Heart left ventricle (tissue), 16 donors: Measurements from ENCODE around the gene SYF2. TPM values are rescaled to one million over a fixed set of nuclear protein-coding genes. Genes with fewer than 3 reads are reported as not detected.

Experiments
- ATAC-seq, 4 donors: fragments of 200-7000 bp; cut with Tn5 transposase; one replicate each; pipeline ENCODE4 v1.9.1; 2020 to 2022; ENCODE audit warnings: moderate library complexity in 4 of 4, mild to moderate bottlenecking in 3 of 4, moderate number of reproducible peaks in 1 of 4
- DNase-seq, 5 donors: peaks; one replicate each; pipeline ENCODE4 v3.0.0-alpha.2; 2020
- H3K27ac ChIP-seq, 12 donors: fragments of 200-600 bp; sonication (generic) in 4 of 12; one replicate each; pipeline versions ENCODE4 v1.5.0 to v1.8.0; 2016 to 2022; ENCODE audit warnings: mild to moderate bottlenecking in 2 of 12
- H3K27me3 ChIP-seq, 9 donors: fragments of 200-600 bp; sonication (generic) in 2 of 9; one replicate each; pipeline versions ENCODE4 v1.5.1 to v1.8.0; 2016 to 2022; ENCODE audit warnings: mild to moderate bottlenecking in 3 of 9
- H3K36me3 ChIP-seq, 9 donors: fragments of 200-600 bp; sonication (generic) in 2 of 9; one replicate each; pipeline versions ENCODE4 v1.5.0 to v1.8.0; 2018 to 2022; ENCODE audit warnings: mild to moderate bottlenecking in 2 of 9
- H3K4me1 ChIP-seq, 12 donors: fragments of 200-600 bp; sonication (generic) in 4 of 12; one replicate each; pipeline versions ENCODE4 v1.5.0 to v1.8.0; 2016 to 2022; ENCODE audit warnings: mild to moderate bottlenecking in 3 of 12
- H3K4me3 ChIP-seq, 12 donors: fragments of 200-600 bp; sonication (generic) in 4 of 12; one replicate each; pipeline versions ENCODE4 v1.5.0 to v1.8.0; 2017 to 2022; ENCODE audit warnings: mild to moderate bottlenecking in 9 of 12, moderate library complexity in 4 of 12
- H3K9me3 ChIP-seq, 12 donors: fragments of 200-600 bp; sonication (generic) in 4 of 12; one replicate each; pipeline versions ENCODE4 v1.5.0 to v1.8.0; 2016 to 2022; ENCODE audit warnings: mild to moderate bottlenecking in 1 of 12
- POLR2A ChIP-seq, 2 donors: fragments of 450-650 bp; IDR thresholded peaks; one replicate each; pipeline ENCODE4 v1.6.1; 2017; ENCODE audit warnings: antibody characterized with exemption in 2 of 2, mild to moderate bottlenecking in 2 of 2, moderate library complexity in 2 of 2
- WGBS, 4 donors: extraction: QIAGEN DNeasy Blood & Tissue Kit in 2 of 4; methylation state at CpG; one replicate each; pipeline versions ENCODE4 v1.1.5 to v1.1.7; 2013 to 2018; 5-methylcytosine and 5-hydroxymethylcytosine counted together
- intact Hi-C, 10 donors: fragments of 100-400 bp; cut with DNase I; formaldehyde crosslinking; loops; one replicate each; pipeline versions ENCODE4 v1.11.1 to v1.14.2; 2022
- polyA plus RNA-seq, 2 donors: library from polyadenylated mRNA; stranded (reverse); fragments of 200-250 nt; gene quantifications; one replicate each; pipeline ENCODE4 v1.2.3, GENCODE V29; 2013
- total RNA-seq, 9 donors: library from RNA; depleted of rRNA in 2 of 9; stranded (reverse); fragments of >200 nt in 2 of 9; fragmentation: NEBNext Ultra II Directional in 3 of 9; extraction: Animal tissue kit (Norgen Biotek cat#: 25700) in 3 of 9; gene quantifications; one replicate each; pipeline versions ENCODE4 v1.1.0 to v1.2.4, GENCODE V29; 2016 to 2023
- TF ChIP-seq, protein P1 (sequence below), 12 donors: fragments of 200-600 bp; sonication (generic) in 4 of 12; IDR thresholded peaks; one replicate each; pipeline versions ENCODE4 v1.5.0 to v1.8.0; 2018 to 2022; ENCODE audit warnings: antibody characterized with exemption in 12 of 12, mild to moderate bottlenecking in 5 of 12
- donor health status: ischemic (EF 13 %, LVEDD 7.1; RV severe dilation, severe dysfunction).
- donor health status: healthy with polysubstance abuse.
- donor health status: DM: no; HTN: yes; CAD: no.
- donor health status: DM: no; HTN: no; CAD: no.
- donor health status: ischemic (EF 25% LVEDD 6.9; RV normal size, moderate dysfunction).
- donor health status: ischemic (EF 25% LVEDD 5.7; RV mildly dilated, moderate dysfunction).
- donor health status: healthy.
- donor health status: DM: yes; HTN: yes; CAD: no.
- donor health status: ischemic (EF 35%, LVEDD 5.7; RV mildly dilated, moderate dysfunction).
- donor health status: nonischemic (EF 11% LVEDD 7.7; RV severe dilation, severe dysfunction).
- donor health status: DM: yes; HTN: yes; CAD: no.
- donor health status: PGD.
- donor health status: ischemic (EF 29% LVEDD 5.4; RV normal size, mild dysfunction).
- donor health status: nonischemic (EF 23%, LVEDD 6.1; RV moderate dilation, normal function).

Gene SYF2
- total and polyA plus RNA-seq, 11 donors = 25.0 to 60.3 (median 35.4) TPM

DNA sequence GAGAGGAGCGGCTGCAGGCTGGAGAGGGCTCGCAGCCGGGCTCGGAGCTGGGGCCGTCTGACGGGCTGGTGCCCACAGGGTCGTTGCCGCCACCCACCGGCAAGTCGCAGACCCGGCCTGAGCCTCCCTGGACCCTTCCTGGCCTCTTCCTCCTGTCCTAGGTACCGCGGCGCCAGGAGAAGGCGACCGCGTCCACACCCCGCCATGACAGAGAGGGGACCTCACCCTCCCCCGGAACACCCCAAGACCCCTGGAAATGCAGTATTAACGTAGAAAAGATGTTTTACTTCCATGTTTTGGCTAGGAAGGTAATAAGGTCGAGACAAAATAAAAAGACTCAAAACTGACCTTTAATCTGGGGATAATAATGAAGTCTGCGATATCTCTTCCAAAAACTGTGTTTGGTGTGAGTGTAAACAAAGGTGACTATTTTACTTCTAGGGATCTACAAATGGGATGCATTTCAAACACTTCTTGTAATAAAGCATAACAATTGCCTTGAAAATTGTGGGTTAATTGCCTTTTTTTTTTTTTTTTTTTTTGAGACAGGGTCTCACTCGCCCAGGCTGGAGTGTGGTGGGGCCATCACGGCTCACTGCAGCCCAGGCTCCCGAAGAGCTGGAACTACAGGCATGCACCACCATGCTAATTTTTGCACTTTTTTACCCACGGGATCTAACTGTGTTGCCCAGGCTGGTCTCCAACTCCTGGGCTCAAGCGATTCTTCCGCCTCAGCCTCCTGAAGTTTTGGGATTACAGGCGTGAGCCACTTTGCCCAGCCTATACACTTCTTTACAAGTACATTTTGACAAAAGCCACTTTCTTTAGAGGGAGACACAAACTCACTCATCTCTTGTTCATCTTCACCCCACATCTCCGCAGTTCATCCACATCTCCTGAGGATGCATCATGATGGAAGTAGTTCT, 15.8 kb upstream of the SYF2 start:
- Histone ChIP-seq H3K27me3 (no peaks in the 10 kb centered on the region), H3K4me1 (peaks cover 7 to 39% (median 27%) of the 10 kb centered on the region in 12 donors), H3K36me3 (peaks cover 0 to 38% (median 23%) of the 10 kb centered on the region in 9 donors), H3K27ac (peak overlapping the region; percentile 93 to 100 (median 100)), H3K4me3 (peak overlapping the region; percentile 63 to 98 (median 80)), H3K9me3 (no peaks in the 10 kb centered on the region)
- TF ChIP-seq POLR2A (IDR thresholded peaks at IDR 0.05) = no peak
- TF ChIP-seq, protein P1, sequence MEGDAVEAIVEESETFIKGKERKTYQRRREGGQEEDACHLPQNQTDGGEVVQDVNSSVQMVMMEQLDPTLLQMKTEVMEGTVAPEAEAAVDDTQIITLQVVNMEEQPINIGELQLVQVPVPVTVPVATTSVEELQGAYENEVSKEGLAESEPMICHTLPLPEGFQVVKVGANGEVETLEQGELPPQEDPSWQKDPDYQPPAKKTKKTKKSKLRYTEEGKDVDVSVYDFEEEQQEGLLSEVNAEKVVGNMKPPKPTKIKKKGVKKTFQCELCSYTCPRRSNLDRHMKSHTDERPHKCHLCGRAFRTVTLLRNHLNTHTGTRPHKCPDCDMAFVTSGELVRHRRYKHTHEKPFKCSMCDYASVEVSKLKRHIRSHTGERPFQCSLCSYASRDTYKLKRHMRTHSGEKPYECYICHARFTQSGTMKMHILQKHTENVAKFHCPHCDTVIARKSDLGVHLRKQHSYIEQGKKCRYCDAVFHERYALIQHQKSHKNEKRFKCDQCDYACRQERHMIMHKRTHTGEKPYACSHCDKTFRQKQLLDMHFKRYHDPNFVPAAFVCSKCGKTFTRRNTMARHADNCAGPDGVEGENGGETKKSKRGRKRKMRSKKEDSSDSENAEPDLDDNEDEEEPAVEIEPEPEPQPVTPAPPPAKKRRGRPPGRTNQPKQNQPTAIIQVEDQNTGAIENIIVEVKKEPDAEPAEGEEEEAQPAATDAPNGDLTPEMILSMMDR (IDR thresholded peaks at IDR 0.05) = peak in 1 of 12 donors; percentile 5
- WGBS, 4 donors = 23 to 37% (median 31%) methylated on average over 21 to 30 of the region's 30 CpGs
- intact Hi-C loops = loop anchor here in 4 of 10 donors (2.0 to 10.0 kb wide), 7 partner anchors 89 to 747 kb away; partner anchors contain the start of genes MTFR1L (in 2 of the 4), TMEM50A (in 2 of the 4) and PAFAH2 (in 1 of the 4)
- no peak for ATAC-seq
- no peak for DNase-seq

DNA sequence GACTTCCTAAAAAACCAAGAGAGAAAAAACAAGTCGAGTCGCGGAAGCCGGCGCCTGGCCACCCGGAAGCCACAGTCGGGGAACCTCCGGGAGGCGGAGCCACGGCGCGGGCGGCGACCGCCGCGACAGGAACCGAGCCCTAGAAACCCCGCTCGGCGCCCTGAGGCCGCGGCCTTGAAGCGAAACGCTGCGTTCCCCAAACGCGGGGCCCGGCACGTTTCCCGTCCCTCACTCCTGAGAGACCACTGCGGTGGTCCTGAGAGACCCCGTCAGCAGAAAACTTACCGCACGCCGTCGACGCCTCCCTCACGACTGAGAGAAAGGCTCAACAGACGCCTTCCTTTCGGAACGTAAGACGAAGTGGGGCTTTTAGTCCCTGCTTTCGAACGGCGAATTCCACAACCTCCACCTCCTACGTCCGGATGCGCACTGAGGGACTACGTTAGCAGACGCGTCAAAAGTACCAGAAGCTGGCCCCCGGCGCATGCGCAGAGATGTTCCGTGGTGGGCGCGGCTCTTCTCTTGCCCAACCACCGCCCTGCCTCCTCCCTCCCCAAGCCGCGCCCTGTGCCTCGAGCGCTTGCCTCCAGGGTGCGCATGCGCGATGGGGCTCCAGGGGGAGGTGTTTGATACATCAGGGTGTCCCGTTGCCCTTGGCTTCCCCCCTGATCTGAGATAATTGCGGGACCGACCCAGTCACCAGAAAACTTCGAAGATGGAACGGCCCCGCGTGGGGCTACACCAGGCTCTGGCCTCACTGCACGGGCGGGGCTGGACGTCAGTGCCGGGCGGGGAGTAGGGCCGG, 14.9 kb upstream of the SYF2 start, which contains the start of gene RSRP1:
RSRP1 (minus strand) TSS at position 431 of the 805 bp plus-strand sequence. CDS start 491 bp downstream, outside the sequence.
- WGBS, 4 donors = 0 to 1% (median 0%) methylated on average over 29 to 79 of the region's 79 CpGs
- no peaks in the 10 kb centered on the region for H3K9me3 ChIP-seq
- peak; percentile 92 to 97 (median 96) for ATAC-seq
- TF ChIP-seq, protein P1 (IDR thresholded peaks at IDR 0.05) = peak in 4 of 12 donors; percentile 12 to 27 (median 14)
- peak; percentile 85 to 100 for TF ChIP-seq POLR2A (IDR thresholded peaks at IDR 0.05)
- H3K4me3 ChIP-seq = peak within 1 kb of the TSS; percentile 63 to 98 (median 80)
- H3K27me3 ChIP-seq = no peaks in the 10 kb centered on the region
- DNase-seq = peak; percentile 100
- H3K36me3 ChIP-seq = peaks cover 0 to 47% (median 32%) of the 10 kb centered on the region in 9 donors
- peak within 1 kb of the TSS; percentile 95 to 100 (median 100) for H3K27ac ChIP-seq
- intact Hi-C loops = loop anchor here in 4 of 10 donors (2.0 to 10.0 kb wide), 7 partner anchors 90 to 748 kb away; partner anchors contain the start of genes MTFR1L (in 2 of the 4), TMEM50A (in 2 of the 4) and PAFAH2 (in 1 of the 4)
- peaks cover 7 to 46% (median 27%) of the 10 kb centered on the region in 12 donors for H3K4me1 ChIP-seq

DNA sequence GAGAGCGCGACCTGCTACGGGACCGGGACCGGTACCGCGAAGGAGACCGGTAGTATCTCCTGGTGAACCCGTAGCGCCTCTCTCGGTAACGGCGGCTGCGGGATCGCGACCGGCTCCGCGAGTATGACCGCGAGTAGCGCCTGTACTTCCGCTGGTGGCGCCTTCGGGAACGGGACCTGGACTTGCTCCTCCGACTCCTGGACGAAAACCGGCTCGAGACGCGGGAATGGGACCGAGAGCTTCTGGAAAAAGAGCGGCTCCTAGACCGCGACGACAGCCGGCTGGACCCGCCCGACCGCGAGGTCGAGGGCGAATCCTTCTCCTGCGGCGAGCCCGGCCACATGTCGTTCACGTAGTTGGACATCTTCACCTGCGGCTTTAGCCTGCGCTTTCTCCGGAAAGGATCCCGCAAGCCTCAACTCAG, 14.3 kb upstream of the SYF2 start:
- intact Hi-C loops = loop anchor here in 4 of 10 donors (2.0 to 10.0 kb wide), 7 partner anchors 91 to 748 kb away; partner anchors contain the start of genes MTFR1L (in 2 of the 4), TMEM50A (in 2 of the 4) and PAFAH2 (in 1 of the 4)
- no peaks in the 10 kb centered on the region for H3K27me3 ChIP-seq
- H3K9me3 ChIP-seq = no peaks in the 10 kb centered on the region
- TF ChIP-seq, protein P1 (IDR thresholded peaks at IDR 0.05) = no peak
- no peak for TF ChIP-seq POLR2A (IDR thresholded peaks at IDR 0.05)
- H3K4me1 ChIP-seq = peaks cover 7 to 50% (median 27%) of the 10 kb centered on the region in 12 donors
- ATAC-seq = peak in 2 of 4 donors; percentile 0 to 1
- WGBS, 4 donors = 0 to 1% (median 0%) methylated on average over 6 to 53 of the region's 53 CpGs
- peak in 1 of 5 donors; percentile 45 for DNase-seq
- peaks cover 0 to 51% (median 38%) of the 10 kb centered on the region in 9 donors for H3K36me3 ChIP-seq
- peak overlapping the region; percentile 95 to 100 (median 100) for H3K27ac ChIP-seq
- H3K4me3 ChIP-seq = peak overlapping the region; percentile 63 to 98 (median 80)
